H1 (cell line): Measurements from ENCODE around the gene CACNA2D3. TPM values are rescaled to one million over a fixed set of nuclear protein-coding genes. Genes with fewer than 3 reads are reported as not detected.

Experiments
- CHD1 ChIP-seq: IDR thresholded peaks from 2 replicates; pipeline ENCODE4 v1.6.1; 2012; ENCODE audit warnings: low read depth, low read length, improper control_type of control experiment
- CTBP2 ChIP-seq: IDR thresholded peaks from 2 replicates; pipeline ENCODE4 v1.7.0; 2011; ENCODE audit warnings: borderline replicate concordance, mild to moderate bottlenecking, moderate library complexity, mixed read lengths, low read length; ENCODE audit not compliant: insufficient read depth, insufficient read length
- JUN ChIP-seq: IDR thresholded peaks from 2 replicates; pipeline ENCODE4 v1.6.1; 2011; ENCODE audit warnings: low read depth, mild to moderate bottlenecking, improper control_type of control experiment, low read length
- POU5F1 ChIP-seq: IDR thresholded peaks from 2 replicates; pipeline ENCODE4 v1.6.1; 2011; ENCODE audit warnings: low read depth, mild to moderate bottlenecking, low read length, moderate library complexity
- SIN3A ChIP-seq, 2 experiments: IDR thresholded peaks in 1 of 2; conservative IDR thresholded peaks in 1 of 2; 2 replicates each; pipeline ENCODE4 v1.6.1; 2011 to 2012; ENCODE audit warnings: low read length in 2 of 2, improper control_type of control experiment in 1 of 2, low read depth in 1 of 2, mild to moderate bottlenecking in 1 of 2
- SP2 ChIP-seq: IDR thresholded peaks from 2 replicates; pipeline ENCODE4 v1.6.1; 2012; ENCODE audit warnings: mild to moderate bottlenecking, low read length, inconsistent platforms
- SP4 ChIP-seq: IDR thresholded peaks from 2 replicates; pipeline ENCODE4 v1.6.1; 2012; ENCODE audit warnings: low read length, inconsistent platforms
- polyA plus RNA-seq, 7 experiments: library from polyadenylated mRNA; depleted of rRNA in 3 of 7; stranded (reverse) in 5 of 7; unstranded in 2 of 7; fragments of >200 nt in 5 of 7; fragments of 200-250 nt in 2 of 7; gene quantifications; 1 replicate in 5 of 7; 2 replicates in 1 of 7; 4 replicates in 1 of 7; pipeline versions ENCODE4 v1.2.1 to v1.2.3, GENCODE V29; 2011 to 2013; ENCODE audit warnings: missing spikeins in 2 of 7, mixed read lengths in 2 of 7
- total RNA-seq: library from RNA; stranded (reverse); fragmentation: NEBNext Ultra II Directional; extraction: Animal tissue kit (Norgen Biotek cat#: 25700); gene quantifications from 2 replicates; pipeline ENCODE4 v1.2.1, GENCODE V29; 2021
- TF ChIP-seq, protein P1 (sequence below): fragments of 300-600 bp; sonication (generic); IDR thresholded peaks from 2 replicates; pipeline ENCODE4 v1.7.1; 2012; ENCODE audit warnings: low read length, moderate library complexity, mild to moderate bottlenecking, inconsistent platforms; ENCODE audit not compliant: insufficient replicate concordance
- TF ChIP-seq, protein P2 (sequence below): IDR thresholded peaks from 2 replicates; pipeline ENCODE4 v1.6.1; 2012; ENCODE audit warnings: low read length, inconsistent platforms

The CACNA2D3 gene
- total and polyA plus RNA-seq, 2 of the 8 experiments (the other 6 are each of a cell fraction or from before 2014, with no cell fraction given): 1.5 to 1.8 TPM

DNA sequence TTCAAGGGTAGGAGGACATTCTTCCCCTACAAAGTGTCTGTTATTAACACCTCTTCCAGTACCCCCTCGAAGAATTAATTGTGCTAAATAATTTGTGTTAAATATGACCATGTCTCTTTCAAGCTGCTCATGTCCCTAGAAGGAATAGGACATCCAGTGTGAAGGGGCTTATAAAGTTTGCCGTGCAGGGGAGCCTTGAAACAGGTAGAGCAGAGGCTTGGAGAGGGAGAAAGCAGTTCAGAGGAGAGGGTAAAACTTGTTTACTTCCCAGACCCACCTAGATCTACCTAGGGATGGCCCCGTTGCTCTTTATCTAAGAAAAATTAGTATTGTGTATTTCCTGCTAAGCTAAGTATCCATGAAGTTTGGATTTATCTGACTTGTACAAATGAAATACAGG lies 114.8 kb downstream of the CACNA2D3 start (continued):
- TF ChIP-seq, protein P1, sequence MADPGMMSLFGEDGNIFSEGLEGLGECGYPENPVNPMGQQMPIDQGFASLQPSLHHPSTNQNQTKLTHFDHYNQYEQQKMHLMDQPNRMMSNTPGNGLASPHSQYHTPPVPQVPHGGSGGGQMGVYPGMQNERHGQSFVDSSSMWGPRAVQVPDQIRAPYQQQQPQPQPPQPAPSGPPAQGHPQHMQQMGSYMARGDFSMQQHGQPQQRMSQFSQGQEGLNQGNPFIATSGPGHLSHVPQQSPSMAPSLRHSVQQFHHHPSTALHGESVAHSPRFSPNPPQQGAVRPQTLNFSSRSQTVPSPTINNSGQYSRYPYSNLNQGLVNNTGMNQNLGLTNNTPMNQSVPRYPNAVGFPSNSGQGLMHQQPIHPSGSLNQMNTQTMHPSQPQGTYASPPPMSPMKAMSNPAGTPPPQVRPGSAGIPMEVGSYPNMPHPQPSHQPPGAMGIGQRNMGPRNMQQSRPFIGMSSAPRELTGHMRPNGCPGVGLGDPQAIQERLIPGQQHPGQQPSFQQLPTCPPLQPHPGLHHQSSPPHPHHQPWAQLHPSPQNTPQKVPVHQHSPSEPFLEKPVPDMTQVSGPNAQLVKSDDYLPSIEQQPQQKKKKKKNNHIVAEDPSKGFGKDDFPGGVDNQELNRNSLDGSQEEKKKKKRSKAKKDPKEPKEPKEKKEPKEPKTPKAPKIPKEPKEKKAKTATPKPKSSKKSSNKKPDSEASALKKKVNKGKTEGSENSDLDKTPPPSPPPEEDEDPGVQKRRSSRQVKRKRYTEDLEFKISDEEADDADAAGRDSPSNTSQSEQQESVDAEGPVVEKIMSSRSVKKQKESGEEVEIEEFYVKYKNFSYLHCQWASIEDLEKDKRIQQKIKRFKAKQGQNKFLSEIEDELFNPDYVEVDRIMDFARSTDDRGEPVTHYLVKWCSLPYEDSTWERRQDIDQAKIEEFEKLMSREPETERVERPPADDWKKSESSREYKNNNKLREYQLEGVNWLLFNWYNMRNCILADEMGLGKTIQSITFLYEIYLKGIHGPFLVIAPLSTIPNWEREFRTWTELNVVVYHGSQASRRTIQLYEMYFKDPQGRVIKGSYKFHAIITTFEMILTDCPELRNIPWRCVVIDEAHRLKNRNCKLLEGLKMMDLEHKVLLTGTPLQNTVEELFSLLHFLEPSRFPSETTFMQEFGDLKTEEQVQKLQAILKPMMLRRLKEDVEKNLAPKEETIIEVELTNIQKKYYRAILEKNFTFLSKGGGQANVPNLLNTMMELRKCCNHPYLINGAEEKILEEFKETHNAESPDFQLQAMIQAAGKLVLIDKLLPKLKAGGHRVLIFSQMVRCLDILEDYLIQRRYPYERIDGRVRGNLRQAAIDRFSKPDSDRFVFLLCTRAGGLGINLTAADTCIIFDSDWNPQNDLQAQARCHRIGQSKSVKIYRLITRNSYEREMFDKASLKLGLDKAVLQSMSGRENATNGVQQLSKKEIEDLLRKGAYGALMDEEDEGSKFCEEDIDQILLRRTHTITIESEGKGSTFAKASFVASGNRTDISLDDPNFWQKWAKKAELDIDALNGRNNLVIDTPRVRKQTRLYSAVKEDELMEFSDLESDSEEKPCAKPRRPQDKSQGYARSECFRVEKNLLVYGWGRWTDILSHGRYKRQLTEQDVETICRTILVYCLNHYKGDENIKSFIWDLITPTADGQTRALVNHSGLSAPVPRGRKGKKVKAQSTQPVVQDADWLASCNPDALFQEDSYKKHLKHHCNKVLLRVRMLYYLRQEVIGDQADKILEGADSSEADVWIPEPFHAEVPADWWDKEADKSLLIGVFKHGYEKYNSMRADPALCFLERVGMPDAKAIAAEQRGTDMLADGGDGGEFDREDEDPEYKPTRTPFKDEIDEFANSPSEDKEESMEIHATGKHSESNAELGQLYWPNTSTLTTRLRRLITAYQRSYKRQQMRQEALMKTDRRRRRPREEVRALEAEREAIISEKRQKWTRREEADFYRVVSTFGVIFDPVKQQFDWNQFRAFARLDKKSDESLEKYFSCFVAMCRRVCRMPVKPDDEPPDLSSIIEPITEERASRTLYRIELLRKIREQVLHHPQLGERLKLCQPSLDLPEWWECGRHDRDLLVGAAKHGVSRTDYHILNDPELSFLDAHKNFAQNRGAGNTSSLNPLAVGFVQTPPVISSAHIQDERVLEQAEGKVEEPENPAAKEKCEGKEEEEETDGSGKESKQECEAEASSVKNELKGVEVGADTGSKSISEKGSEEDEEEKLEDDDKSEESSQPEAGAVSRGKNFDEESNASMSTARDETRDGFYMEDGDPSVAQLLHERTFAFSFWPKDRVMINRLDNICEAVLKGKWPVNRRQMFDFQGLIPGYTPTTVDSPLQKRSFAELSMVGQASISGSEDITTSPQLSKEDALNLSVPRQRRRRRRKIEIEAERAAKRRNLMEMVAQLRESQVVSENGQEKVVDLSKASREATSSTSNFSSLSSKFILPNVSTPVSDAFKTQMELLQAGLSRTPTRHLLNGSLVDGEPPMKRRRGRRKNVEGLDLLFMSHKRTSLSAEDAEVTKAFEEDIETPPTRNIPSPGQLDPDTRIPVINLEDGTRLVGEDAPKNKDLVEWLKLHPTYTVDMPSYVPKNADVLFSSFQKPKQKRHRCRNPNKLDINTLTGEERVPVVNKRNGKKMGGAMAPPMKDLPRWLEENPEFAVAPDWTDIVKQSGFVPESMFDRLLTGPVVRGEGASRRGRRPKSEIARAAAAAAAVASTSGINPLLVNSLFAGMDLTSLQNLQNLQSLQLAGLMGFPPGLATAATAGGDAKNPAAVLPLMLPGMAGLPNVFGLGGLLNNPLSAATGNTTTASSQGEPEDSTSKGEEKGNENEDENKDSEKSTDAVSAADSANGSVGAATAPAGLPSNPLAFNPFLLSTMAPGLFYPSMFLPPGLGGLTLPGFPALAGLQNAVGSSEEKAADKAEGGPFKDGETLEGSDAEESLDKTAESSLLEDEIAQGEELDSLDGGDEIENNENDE: no peak
- TF ChIP-seq CHD1 (no peak), SP4 (no peak), SIN3A (conservative IDR thresholded peaks at IDR 0.05 in 1 of 2, IDR thresholded peaks at IDR 0.05 in 1 of 2; ENCODE audit: low read depth in 1 of 2, low read length in 2 of 2) (no peak), CTBP2 (no peak), POU5F1 (no peak), JUN (no peak), SP2 (no peak)
- TF ChIP-seq, protein P2, sequence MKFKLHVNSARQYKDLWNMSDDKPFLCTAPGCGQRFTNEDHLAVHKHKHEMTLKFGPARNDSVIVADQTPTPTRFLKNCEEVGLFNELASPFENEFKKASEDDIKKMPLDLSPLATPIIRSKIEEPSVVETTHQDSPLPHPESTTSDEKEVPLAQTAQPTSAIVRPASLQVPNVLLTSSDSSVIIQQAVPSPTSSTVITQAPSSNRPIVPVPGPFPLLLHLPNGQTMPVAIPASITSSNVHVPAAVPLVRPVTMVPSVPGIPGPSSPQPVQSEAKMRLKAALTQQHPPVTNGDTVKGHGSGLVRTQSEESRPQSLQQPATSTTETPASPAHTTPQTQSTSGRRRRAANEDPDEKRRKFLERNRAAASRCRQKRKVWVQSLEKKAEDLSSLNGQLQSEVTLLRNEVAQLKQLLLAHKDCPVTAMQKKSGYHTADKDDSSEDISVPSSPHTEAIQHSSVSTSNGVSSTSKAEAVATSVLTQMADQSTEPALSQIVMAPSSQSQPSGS: no peak
